Measurements from ENCODE around the gene DNM3.

The DNM3 gene

DNA sequence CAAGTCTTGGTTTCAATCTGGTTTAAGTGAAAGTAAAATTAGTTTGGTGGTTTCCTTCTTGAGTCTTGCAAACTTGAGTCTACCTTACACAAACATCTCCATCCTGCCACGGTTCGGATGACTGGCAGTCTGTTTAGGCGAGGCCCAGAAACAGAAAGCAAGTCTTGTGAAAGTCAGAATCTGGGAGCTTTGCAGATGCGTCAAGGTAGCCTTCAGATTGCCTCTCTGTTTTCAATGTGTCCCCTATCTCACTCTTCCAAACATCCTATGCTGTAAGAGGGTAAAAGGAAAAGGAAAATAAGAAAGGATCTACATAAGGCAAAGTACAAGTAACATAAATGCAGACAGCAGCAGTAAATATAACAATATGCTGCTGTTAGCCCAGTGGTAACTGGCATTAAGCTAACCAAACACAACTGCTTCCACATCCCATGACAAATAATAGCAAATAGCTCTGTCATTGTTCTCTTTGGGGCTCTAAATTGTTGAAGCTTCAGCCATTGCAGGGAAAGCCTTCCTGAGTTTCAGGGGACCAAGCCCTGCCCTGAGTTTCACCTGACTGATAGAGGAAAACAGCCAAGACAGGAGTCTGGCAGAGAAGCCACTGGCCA lies 552.9 kb downstream of the DNM3 start:
- no peak for DNase-seq (ENCODE audit: low read depth)

DNA sequence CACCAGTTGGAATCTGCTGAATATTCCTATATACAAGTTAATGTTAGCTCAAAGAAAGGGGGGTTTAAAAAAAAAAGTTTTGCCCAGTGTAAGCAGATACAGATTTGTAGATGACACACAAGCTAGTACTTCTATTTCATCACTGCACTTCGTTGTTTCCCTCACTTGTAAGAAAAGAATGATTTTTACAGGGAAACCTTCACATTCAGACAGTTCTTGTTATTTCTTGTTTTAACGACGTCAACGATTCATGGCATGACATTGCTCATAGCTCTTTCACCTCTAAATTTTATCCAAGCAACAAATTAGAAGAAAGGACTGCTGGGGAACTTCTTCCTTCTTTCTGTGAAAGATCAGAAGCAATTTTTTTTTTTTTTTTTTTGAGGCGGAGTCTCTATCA lies 553.5 kb downstream of the DNM3 start:
- DNase-seq (ENCODE audit: low read depth), result no peak

DNA sequence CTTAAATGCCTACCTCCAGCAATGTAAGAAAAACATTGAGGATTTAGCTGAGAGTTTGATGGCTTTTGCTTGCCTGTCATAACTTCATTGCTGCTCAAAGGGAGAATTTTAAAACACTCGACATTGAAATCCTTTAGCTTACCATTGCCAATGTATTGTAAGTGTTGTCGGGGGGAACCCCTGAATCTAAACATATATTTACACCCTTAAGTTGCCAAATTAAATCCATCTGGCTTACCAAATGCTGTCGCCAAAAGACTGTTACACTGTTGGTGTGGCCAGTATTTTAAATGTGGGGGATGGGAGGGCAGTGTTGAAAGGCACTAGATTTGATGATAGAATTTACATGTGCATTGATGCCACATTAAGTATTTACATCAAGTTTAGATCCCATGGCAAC lies 554.3 kb downstream of the DNM3 start:
- no peak for DNase-seq (ENCODE audit: low read depth)

DNA sequence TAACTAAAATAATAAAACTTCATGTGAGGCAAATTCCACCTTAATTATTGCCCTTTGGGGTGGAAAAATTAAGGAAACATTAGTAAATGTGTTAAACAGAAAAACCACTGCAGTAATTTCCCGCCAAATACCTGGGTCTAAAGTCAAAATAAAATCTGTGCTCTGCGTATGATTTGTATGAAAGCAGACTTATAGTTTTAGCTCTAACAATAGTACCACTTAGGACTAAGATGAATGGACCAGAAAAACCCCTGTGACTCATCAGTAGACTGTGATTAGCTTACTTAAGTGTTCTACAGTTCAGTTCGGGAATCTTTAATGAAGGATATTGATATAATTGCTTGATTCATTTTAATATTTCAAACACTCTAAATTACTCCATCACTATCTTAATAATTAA lies 555.9 kb downstream of the DNM3 start:
- peak; percentile 61 for DNase-seq (ENCODE audit: low read depth)

DNA sequence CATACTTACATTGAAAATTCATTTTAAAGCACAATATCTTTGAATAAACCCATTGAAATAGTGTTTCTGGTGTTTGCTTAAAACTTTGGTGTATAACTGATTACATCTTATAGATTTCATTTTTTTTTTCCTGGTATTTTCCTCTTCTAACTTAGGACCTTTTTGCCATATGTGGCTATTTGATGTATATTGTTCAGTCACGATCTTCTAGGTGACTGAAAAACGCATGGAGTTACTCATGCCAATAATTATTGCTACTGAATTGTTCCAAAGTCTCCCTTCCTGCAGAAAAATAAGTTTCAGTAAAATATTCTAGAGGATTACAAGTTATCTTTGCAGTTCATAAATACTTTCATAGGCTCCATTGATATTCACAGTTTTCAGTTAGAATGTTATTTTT lies 556.3 kb downstream of the DNM3 start:
- DNase-seq (ENCODE audit: low read depth), result no peak

DNA sequence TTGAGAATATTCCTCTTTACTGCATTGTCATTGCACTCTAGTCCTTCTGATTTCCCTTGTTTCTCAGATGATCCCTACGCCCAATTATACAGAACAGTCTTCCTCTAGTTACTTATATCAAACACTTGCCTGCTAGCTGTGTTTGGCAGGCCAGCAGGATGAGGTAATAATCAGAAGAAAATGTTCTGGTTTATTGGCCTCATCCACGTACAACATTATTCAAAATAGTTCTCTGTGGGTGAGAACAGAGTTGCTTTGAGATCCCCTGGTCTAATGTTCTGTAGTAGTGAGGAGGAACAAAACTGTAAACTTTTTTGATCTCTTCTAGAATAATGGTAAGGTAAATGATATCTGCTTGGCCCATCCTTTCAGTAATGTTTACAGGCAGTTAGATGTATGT lies 556.9 kb downstream of the DNM3 start:
- no peak for DNase-seq (ENCODE audit: low read depth)

DNA sequence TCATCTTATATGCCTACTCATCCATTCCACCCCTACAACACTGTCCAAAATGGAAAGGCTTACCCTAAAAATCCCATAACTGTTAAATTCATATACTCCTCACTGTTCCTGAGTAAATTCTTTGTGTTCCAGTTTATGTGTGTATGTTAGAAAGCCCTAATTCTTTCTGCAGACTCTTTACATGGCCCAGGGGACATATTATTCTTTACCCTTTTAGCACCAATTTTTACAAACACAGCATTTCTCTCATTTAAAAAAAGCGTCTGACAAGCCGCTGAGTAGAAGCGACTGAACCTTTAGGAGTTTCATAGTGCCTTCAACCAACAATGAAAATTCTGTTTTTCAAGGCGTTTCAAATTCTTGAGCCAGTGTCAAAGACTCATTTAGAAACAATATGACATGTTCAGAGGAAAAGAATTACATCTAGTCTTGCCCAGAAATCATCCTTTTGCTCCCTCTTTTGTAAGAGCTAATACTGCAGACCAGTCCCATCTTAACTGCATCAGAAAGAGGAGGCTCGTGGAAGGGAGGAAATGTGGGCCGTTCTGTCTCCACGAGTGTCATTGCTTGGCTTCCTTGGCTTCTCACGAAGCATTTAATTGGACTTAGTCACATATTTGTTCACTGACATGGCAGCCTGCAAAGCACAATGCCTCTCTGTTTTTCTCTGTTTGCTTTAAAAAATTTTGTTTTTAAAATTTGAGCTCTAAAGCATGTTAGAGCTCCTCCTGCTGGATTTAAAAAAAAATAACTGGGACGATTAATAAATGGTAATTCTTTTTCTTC lies 557.9 kb downstream of the DNM3 start:
- peak; percentile 94 for DNase-seq (ENCODE audit: low read depth)

DNA sequence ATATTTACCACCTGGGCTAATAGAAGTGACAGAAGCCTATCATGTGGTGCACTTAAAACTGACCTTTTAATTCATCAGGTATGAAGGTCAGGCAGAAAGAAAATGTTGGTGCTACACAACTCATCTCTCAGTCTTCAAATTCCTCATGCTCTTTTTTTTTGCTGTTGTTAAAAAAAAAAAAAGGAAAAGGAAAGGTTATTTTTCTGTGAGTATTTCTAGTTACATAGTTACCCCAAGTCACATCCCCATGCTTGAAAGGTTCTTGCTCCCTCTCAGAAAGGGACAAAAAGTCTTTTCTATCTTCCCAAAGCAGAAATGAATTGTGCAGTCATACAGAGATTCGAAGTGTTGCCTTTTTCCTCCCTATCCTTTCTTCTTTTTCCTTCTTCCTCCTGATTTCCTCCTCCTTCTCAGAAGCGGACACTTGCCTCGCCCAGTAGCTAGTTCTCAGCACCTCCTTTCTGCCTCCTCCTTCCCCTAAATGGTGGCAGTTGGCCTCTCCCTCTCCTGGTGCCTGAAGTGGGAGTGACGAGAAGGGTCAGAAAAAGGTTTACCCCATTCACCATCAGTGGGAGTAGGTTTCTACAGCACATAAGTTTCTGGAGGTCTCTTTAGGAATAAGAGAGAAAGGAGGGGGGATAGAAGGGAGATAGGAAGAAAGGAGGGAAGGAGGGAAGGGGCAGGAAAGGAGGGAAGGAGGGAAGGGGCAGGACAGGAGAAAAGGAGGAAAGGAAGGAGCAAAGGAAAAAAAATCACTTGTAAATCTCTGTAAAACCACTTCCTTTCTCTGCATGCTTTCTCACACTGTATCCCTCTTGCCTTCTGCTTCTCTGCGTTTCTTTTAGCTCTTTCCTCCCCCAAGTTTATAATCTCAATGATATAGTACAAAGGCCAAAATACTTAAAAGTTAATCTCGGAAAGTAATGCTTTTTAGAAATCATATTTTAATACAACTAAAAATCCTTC lies 558.7 kb downstream of the DNM3 start:
- DNase-seq (ENCODE audit: low read depth), result no peak

DNA sequence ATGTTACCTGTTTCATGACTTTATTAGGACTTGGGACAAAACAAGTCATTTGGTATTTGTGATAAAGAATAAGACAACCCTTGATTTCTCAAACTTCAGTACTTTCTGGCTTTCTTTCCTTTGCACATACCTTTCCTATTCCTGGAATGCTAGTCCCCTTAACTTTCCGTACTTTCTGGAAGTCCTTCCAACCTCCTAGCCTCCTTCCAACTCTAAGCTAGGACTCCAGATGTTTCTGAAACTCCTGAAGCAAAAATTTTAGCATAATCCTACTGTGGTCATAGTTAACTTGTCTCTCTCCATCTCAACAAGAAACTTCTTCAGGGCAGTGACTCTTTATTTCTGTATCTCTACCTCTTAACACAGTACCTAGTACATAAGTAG lies 559.4 kb downstream of the DNM3 start:
- DNase-seq (ENCODE audit: low read depth), result no peak

DNA sequence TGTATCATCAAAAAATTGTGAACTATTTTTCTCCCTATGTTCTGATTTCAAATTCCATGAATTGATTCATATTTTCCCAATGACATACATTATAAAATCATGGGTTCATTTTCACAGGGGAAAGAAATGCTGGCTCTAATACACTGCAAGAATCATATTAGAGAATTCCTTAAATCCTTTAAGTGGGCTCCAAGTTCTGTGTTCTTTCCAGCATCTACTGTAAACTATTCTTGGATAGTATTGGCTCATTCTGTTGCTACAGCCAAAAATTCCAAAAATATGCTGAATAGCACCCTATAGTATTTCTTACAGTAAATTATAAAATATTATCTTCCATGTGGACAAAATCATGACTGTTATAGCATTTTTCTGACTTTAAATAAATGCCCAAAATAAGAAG lies 560.2 kb downstream of the DNM3 start:
- DNase-seq (ENCODE audit: low read depth), result no peak

DNA sequence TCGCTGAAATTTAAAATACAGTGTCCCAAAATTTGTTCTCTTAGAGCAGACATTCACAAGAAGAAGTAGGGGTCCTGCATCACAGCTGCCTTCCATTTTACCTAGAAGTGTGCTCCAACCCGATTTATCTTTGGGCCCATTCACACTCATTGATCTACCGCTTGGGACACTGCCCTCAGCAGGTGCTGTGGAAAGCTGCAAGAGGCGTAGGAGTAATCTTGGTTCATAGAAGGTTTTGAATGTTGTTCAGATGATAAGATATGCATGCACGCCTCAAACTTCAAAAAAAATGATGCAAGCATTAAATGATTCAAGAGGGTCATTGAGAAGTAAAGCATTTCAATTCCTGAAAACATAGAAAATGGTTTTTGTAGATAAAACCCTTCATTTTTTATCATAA lies 560.6 kb downstream of the DNM3 start:
- peak; percentile 18 for DNase-seq (ENCODE audit: low read depth)

DNA sequence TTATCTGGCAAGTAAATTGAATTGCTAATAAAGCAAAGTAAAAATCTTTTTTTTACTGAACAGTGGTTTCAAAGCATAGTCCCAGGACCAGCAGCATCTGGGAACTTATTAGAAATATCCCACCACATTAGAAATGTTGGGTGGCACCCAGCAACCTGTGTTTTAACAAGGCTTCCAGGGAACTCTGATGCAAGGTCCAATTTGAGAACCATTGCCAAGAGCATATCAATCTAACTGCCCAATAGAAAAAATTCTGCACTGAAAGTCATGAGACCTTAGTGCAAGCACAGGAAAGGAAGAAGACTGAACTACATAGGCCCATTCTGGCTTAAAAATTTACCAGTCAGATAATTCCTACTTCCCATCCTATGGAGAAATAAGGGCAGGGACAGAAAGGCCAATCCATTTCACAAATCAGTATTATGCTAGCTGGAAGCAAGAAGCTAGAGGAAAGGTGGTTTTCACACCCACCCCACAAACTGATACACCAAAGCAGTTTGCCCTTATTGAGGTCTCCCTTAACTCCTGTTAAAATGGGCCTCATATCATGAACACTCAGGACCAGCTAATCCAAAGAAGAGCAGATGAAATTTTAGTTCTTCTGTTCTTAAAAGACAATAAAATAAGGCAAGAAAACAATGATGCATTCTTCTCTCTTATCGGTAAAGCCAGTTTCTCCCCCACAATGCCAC lies 561.7 kb downstream of the DNM3 start:
- no peak for DNase-seq (ENCODE audit: low read depth)

DNA sequence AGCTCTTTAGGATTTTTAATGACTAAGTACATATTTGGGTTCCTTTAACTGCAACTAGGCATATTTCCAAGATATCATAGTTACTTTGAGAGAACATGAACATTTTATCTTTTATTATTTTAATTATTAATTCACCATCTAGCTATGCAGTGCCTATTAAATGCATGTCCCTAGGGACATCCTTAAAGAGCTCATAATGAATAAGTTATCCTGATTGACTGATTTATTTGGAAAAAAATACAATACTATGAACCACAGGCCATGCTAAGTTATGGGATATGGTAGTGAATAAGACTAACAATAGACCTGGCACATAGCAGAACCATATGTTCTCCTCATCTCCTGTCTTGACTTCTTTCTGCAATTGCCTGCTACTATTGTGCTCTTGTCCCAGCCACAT lies 562.8 kb downstream of the DNM3 start:
- no peak for DNase-seq (ENCODE audit: low read depth)

DNA sequence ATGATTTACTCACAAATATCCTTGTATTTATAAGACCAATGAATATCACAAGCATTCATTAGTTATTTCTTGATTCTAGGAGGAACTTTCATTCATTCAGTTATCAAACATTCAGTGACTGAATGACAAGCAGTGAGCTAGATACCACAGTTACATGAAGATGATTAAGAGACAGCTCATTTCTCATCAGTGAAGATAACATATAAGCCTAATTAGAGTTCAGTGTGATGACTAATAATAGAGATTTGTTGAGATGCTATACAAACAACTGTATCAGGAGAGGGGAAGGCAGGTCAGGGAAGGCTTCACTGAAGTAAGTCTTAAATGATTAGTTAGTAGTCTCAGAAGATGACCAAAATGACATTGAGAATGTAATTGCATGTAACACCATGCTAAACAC lies 564.6 kb downstream of the DNM3 start:
- peak; percentile 40 for DNase-seq (ENCODE audit: low read depth)

DNA sequence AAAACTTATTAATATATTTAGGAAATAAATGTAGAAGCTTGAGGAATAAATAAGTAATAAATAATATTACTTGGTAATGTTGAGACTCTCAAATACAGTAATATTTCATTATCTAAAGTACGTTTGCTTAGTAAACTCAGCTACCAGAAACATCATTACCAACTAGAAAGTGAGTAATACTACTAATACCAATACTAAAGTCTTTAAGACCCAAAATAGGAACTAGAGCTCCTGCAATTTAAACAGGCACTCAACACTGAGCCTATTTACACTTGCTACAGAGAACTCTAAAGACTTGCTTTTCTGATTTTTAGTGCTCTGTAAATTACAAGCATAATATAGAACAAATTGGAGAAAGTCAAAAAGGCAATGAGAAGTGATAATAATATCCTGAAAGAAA lies 565.7 kb downstream of the DNM3 start:
- DNase-seq (ENCODE audit: low read depth), result no peak

DNA sequence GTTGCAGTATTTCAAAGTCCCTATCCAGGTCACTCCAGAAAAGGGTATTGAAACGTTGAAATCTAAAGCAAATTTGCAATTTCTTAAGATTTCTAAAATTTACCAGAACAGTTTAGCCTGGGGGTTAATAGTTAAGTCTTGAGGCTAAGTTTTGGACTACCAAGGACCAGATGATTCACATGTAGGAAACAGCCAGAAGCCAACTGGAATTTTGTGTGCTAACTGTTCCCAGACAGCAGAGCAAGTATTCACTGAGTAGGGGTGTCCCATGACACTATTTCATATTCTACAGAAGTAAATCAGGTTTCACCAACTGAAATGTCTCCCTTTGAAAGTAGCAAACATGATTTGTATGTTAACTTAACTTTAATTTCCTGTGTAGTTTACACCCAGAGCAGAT lies 567.7 kb downstream of the DNM3 start:
- peak; percentile 59 for DNase-seq (ENCODE audit: low read depth)

DNA sequence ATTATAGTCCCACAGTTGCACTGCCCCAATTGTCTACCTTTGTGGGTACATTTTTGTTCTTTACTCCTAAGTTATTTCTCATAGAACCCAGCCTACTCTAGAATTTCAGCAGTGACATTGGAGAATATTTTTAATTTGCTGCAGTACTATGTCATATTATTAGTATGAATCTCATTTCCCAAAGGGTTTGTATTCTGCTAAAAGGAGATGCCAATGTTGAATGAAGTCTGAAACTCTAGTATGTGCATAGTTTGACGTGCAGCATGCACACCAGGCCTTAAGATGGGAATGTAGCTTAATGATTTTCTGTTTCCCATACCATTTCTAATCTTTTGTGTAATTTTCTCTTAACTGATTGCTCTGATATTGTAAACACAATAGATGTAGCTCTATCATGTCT lies 568.7 kb downstream of the DNM3 start:
- no peak for DNase-seq (ENCODE audit: low read depth)

DNA sequence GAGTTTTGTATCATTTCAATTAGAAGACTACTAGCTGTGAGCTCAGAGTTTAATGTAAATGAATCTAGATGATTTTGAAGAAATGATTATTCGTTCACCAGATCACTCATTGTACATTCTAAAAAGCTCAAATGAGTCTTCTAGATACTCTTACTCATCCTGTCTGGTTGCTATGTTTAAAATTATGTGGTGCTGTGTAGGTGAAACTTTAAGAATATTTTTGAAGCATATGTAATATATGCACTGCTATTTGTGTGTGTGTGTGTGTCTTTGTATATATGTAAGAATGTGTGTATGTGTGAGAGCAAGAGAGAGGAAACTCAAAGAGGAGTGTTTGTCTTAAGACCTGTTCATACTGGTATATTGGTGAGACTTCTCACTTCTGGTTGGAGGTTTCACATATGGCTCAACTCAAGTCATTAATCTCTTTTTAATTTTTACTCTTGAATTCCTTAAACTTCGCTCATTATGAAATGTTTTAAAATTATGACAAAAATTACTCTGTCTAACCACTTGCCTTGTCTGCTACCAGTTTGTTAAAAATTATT lies 570.6 kb downstream of the DNM3 start:
- DNase-seq (ENCODE audit: low read depth), result no peak

DNA sequence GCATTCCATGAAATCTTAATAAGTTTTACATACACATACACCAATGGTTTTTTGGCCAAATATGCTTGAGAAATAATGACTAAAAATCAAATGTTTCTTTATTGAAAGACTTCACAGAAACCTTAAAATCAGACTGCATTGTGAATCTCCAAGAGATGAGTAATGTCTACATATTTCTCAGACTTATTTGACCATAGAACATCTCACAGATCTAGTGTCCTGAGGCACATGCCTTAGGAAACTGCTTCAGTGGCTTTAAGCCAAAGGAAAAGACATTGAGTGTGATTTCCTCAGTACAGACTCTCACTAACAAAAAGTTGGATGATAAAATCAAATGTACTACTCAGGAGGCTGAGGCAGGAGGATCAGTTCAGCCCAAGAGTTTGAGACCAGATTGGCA lies 573.0 kb downstream of the DNM3 start:
- DNase-seq (ENCODE audit: low read depth), result peak; percentile 57

DNA sequence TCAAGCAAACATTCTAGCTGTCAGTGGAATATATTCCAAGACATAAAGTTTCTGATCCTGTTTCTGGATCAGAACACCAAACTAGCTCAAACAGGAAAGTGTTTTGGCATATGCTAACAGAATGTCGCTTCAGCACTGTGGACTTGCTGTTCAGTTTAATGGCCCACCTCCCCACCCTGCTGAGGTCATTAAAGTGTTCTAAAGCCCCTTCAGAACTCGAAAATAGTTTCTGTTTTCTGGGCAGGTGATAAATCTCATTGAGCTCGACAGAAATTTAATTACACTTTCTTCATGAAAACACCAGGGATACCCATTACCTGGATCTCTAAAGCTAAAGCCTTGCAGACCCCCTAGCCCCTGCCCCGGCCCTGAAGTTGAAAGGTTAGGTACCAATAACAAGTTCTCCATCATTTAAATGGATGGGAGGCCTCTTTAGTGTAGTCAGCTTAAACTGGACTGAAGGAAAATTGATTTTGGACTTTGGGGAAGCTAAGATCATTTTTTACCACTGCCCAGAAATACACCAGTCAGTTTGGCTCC lies 575.3 kb downstream of the DNM3 start:
- no peak for DNase-seq (ENCODE audit: low read depth)

DNA sequence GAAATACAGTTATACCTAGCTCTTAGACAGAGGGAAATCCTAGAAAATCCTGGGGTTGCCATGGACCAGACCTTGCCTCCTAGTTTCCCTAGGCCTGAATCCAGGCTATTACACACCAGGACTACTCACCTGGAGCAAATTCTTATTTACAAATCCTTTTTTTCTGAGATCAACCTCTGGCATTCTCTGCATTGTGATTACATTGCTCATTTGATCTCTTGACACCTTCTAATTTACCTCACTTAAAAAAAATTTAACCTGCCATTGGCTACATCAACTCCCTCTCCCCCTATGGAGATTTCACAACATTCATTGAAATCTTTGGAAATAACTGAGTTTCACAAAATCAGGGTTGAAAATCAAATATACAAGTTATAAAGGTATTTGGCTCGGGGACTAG lies 576.3 kb downstream of the DNM3 start:
- DNase-seq (ENCODE audit: low read depth), result peak; percentile 24

DNA sequence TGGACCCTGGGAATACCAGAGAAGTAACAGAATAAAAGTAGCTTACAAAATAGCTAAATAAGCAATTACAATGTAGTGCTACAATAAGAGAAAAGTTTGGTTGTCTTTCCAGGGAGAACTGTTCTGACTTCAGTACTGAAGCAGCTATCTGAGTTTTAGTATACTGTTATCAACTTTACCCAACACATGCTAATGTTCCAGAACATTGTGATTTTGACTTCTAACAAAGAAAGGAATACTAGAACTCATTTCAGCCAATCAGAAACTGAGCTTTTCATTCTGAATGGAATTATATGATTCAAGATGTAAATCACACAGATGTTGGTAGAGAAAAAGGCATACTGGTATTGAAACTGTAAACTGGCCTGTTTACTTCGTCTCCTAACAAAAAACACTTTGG lies 579.1 kb downstream of the DNM3 start, which contains the start of gene C1orf105:
TSS of gene C1orf105 (plus strand) at position 301 of the 400 bp plus-strand sequence. CDS start 201 bp downstream, outside the sequence.
- DNase-seq (ENCODE audit: low read depth), result no peak
